Measurements from ENCODE around the gene ATXN1.
"Not testable (repeated sequence)": the region's sequence is repeated elsewhere in the genome, so short reads cannot be mapped to it uniquely, and the experiment has no call there.

ATXN1 gene

DNA sequence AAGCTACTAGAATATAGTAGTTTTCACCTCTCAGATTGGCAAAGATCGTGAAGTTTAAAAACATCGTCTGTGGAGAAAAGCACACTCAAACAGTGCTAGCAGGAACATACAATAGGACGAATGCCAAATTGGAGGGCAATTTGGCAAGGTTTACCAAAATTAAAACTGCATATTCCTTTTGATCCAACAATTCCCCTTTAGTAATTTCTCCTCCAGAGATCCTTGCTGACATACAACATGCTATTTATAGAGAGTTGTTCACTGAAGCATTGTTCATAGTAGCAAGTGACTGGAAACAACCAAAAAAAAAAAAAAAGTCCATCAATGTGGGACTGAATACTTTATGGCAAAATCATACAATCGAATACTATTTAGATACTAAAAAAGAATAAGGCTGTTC is 202.2 kb downstream of the ATXN1 start:
- no peak for DNase-seq

DNA sequence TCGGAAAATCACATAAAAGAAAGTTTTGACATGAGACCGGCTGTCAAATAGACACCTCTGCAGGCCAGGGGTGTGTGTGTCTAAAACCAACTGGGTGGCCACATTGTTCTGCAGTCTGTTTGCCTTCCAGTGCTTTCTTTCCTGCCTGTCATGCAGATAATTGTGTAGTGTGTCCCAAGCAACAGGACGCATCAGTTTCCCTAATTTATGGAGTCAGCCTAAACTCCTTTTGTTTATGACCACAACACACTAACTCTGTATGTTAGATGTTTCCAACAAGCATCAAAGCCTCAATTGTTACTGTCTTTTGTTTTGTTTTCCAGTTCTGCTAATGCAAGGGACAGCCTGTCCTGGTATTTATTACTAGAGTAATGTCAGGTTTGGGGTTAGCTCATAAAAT is 205.7 kb downstream of the ATXN1 start:
- DNase-seq: no peak

DNA sequence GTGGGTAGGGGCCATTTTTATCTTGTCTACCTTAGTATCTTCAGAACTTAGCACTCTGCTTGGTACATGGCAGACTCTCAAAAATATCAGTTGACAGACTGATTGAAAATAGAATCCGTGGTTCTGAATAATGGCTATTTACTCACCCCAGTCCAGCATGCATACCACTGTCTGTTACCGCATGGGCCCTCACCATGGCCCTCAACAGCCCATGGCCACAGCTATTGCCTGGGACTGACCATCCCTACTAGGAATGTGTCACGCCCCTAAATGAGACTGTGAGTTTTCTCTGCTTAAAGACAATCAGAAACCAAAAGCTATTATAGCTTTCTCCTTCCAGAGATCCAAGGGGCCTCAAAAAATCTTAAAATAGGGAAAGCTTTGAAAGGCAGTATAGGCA is 207.7 kb downstream of the ATXN1 start:
- DNase-seq: no peak

DNA sequence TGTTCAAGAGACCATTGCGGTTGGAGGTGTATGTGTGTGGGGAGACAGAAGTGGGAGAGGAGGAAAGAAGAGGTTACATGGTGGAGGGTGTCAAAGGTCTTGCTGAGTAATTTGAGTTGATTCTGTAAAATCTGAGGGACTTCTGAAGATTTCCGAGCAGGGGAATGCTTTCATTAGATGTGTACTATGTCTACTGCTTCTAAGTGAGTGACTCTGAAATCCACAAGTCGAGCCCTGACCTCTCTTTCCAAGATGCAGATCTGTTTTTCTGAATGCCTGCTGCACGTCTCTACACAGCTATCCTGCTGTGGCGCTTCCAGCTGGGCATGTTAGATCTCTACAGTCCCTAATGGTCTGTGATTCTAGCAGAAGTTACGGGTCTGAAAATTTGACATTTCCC is 209.8 kb downstream of the ATXN1 start:
- no peak for DNase-seq

DNA sequence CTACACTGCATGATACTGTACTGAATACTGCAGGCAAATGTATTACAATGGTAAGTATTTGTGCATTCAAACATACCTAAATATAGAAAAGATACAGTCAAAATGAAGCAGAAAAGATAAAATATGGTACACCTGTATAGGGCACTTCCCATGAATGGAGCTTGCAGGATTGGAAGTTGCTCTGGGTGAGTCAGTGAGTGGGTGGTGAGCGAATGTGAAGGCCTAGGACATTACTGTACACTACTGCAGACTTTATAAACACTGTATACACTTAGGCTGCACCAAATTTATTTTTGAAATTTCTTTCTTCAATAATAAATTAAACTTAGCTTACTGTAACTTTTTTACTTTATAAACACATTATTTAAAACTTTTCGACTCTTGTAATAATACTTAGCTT is 213.1 kb downstream of the ATXN1 start:
- no peak for DNase-seq

DNA sequence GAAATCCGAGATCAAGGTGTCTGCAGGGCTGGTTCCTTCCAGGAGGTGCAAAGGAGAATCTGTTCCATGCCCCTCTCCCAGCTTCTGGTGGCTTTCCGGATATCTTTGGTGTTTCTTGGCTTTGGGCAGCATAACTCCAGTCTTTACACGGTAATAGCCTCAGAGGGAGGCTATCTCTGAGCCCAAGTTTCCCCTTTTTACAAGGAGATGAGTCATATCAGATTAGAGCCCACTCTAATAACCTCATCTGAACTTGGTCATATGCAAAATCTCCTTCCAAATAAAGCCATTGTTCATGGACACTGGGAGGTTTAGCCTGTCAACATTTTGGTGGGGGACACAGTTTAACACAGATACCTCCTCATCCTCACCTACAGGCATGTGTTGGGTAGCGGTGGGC is 213.7 kb downstream of the ATXN1 start:
- peak; percentile 62 for DNase-seq

DNA sequence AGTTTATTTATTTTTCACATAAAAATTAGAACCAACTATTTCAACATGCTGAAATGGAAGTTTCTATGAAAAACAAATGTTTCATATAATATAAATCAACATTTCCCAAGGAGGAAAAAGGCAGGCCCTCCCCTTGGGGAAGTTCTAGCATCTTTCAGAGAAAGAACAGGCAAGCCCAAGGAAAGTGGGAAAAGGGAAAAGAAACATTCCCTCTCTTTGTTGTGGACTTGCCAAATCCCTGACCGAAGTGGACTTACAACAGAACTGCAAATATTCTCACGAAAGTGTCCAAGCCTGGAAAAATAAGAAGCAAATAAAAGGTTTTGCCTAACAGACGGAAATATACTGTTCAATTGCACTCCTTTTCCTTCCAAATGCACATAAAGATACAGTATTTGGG is 214.4 kb downstream of the ATXN1 start:
- DNase-seq: no peak

DNA sequence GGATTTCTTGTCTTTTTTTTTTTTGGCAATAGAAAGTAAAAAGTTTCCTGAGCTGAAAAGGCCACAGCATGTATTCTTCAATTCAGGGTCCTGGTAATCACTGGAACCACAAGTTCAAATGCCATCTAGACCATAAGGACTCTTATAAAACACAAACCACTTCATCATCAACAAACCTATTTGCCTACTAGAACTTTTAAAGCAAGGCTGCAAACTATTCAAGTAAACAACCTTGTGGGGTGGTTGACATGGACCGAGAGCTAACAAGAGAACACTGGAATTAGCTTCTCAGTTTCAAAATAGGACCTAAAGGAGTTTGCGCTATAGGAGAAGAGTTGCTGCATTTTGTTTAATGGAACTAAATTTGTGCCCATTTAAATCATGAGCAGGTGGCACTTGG is 215.9 kb downstream of the ATXN1 start:
- DNase-seq: no peak

DNA sequence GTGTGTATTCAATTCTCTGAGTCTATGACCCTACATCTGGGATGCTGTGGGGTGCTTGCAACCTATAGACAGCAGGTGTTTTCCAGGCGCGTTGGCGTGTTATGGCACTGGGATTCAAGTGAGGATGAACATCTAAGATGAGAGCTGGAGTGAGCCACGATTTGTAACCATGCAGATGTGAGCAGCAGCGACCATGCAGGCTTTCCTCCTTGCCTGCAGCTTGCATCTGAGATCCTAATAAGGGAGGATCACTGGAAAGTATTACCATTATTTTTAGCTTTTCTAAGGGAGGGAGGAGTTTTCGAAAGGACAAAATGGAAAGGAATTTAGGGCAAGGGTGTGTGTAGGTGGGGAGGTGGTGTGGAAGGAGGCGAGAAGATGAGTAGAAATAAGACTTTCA is 216.7 kb downstream of the ATXN1 start:
- no peak for DNase-seq

DNA sequence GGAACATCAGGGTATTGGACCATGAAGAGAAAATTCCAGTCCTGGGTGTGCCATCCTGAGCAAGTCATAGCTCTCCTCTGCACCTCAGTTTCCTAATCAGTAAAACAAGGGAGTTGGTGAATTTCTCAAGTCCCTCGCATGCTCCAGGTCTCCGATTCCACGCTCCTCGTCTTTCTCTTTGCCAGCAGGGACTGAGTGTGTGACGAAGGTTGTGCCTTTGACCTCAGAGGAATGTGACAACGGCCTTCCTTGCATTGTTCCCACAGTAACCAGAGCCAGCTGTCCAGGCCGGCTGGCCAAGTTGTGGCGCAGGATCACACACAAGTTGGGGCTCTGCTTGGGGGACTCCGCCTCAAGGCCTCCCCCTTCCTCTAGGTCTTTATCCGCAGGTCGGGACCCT is 217.3 kb downstream of the ATXN1 start:
- DNase-seq: no peak

DNA sequence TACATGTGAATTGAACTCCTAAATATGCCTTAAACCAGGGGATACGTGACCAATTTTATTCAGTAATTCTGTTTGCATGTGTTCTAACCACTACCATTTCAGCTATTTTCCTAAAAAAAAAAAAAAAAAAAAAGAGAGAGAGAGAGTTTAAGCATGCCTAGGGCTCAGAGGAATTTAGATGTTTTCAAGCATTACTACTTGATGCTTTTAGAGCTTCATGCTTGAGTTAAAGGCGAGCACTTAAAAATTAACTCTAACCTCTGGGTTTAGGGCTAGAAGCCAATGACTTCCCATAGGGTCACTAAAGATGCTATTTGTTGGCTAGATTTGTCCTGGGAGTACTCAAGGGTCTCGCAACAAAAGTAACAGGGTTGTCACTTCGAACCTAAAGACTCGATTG is 217.7 kb downstream of the ATXN1 start:
- no peak for DNase-seq

DNA sequence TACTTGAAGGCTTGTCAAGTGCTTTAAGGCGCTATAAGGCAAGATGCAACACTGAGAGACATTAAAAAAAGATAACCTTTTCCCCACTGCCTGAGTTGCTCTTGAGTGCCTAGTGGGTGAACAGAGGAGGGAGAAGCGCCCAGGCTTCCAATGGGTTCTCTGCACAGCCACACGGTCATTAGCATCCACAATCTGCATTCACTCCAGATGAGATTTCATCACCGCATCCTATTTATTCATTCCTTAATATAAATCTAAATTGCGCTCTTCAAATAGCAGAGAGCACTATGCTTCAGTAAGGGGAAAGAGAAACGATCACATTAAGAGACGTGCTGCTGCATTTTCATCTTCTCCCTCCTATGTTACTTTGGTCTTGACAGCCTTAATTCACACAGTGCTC is 219.2 kb downstream of the ATXN1 start:
- DNase-seq: no peak

DNA sequence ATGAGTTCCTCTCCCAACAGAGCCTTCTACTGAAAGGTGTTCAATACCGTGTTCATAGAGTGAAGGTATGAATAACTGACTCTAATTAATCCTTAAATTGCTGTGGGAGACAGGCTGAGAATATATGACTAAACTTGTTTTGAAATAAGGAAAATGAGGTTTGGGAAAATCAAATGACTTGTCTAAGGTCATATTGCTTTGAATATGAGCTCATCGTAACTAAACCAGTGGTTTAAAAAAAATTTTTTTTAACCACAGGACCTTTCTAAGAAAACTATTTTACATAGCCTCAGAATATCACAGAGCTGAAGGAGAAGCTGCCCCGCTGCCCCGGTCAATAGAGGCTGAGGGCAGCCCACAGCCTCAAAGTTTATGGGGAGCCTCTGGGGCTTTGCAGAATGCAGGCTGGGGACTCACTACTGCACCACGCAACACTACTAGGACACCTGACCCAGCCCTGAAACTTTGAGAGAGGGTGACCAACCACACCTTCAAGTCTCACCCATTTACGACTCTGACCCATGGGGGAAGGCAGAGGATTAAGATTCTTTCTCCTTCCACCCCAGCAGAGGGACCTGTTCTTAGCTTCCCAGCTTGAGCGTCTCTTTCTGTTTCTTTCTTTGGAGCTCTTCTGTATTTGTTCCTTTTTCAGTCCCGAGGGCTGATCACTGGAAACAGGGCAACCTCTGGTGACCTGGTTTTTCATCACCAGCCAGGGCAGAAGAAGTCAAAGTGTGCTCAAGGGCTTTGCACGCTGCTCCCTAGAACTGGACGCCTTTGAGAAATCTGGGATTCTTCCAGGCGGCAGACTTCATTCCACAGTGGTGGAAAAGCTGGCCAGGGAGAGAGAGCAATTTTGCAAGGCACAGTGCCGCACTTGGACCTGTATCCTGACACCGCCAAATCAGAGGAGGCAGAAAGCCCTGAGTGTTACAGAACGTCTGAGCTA is 220.2 kb downstream of the ATXN1 start:
- DNase-seq: no peak

DNA sequence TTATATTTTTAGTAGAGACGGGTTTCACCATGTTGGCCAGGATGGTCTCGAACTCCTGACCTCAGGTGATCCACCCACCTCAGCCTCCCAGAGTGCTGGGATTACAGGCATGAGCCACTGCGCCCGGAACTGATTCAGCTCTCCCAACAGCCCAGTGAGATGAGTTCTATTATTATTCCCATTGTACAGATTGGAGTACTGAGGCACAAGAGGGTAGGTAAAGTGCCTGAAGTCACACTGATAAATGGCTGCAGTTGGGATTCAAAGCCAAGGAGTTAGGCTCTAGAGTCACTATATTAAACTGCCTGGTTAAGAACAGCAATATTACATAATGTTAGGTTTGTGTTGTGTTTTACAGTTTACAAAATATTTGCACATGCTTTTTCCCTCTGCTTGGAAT is 220.9 kb downstream of the ATXN1 start:
- DNase-seq: not testable (repeated sequence)

DNA sequence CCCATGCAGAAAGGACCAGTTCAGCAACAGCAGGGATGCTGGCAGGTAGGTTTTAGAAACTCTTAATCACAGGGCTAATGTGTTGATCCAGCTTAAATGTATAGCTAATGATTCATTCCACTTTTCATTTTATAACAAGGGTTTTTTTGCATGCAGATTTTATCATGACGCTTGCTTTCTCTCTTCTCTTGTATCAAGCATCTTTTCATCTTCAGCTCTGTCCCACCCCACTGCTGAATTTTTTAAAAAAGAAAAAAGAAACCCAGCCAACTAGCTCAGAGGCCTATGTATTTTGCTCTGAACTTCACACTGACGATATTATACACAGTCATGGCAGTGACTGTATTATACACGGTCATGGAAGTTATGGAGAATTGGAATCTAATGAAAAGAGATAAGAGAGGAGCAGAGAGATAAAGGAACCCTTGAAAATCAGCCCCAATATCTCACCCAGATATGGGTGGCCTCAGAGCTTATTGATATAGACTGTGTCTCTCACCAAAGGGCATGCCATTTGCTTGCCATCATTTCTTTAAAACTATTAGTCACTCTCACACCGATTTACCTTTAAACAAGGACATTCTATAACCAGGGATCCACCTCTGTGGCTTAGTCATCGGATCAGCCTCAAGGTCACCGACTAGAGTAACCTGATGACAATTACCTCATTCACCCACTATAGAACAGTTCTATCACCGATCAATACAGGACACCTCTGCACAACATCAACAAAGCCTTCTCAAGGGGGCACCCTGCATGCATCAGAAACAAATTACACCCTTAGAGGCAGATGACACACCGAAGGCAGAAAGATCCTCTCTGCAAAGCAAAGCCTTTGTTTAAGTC is 222.0 kb downstream of the ATXN1 start:
- DNase-seq: no peak

DNA sequence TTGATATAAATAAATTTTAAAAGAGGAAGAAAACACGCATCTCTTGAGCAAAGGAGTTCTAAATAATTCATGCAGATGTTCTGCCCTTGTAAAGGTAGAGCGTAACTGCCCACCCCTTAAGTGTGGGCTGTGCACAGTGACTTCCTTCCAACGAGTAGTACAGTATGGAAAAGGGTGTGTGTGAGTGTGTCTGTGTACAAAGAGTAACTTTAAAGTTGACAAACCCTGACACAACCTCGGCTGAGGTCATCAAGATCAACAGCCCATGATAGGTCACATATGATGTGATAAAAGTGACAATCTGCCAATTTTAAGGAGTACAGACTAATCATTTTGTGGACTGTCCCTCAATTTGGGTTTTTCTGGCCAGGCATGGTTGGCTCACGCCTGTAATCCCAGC is 225.7 kb downstream of the ATXN1 start:
- DNase-seq: no peak

DNA sequence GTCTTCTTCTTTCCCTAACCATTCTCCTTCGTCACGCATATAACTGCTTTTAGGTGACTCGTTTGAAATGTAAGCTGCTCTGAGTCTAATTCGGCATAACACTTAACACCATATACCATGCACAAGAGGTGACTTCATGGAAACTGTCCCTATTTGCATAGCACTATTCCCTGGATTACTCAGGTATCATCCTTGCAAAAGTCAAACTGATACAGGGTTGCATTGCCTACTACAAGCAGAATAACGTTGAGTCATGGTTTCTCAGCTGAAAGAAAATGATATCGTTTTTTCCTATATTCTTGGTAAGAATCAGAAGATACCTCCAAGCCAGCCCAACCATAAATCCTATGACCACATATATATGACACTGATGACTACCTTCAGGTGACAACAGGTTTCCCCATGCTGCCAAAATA is 227.5 kb downstream of the ATXN1 start:
- no peak for DNase-seq

DNA sequence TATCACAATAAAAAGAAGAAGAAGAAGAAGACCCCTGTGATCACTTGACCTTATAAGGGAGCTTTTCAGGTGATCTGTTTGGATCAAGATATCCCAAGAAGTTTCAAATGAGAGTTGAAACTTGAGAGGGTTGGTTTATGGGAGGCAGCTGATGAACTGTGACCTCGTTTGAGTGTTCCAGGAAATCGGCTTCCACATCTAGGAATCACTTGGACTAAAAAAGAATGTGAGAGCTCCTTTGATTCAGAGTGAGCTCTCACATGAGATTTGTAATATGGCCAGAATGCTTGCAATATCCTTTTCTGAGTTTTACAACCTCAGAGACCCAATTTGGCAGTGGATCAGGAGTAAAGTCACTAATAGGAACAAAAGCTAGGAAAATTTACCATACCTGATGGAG is 228.1 kb downstream of the ATXN1 start:
- no peak for DNase-seq

DNA sequence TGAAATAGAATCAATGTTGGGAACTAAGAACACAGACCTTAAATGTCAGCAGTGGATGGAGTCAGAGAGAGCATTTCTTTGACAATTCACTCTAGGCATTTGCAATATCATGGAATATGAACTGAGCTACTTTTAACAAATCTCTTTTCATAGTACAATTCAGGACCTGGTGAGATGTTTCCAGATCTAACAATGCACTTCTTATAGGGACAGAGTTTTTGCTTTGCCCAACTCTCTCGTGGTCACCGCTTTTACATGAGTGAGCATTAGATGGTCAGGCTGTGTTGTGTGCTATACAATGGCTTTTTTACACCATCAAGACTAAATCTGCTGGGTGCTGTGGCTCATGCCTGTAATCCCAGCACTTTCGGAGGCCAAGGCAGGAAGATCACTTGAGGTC is 233.6 kb downstream of the ATXN1 start:
- DNase-seq: no peak

DNA sequence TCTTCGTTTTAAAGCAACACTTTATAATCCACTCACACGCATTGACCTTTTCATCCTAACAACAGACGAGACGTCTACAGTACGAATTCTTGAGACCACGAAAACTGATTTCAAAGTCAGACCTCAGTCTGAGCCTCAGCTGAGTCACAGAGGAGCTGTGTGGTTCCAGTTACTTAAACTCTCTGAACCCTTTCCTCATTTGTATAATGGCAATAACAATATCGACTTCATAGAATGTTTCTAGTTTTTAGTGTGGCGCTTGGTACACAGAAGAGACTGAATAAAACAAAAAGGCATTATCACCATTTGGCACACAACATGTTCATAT is 236.9 kb downstream of the ATXN1 start:
- no peak for DNase-seq

DNA sequence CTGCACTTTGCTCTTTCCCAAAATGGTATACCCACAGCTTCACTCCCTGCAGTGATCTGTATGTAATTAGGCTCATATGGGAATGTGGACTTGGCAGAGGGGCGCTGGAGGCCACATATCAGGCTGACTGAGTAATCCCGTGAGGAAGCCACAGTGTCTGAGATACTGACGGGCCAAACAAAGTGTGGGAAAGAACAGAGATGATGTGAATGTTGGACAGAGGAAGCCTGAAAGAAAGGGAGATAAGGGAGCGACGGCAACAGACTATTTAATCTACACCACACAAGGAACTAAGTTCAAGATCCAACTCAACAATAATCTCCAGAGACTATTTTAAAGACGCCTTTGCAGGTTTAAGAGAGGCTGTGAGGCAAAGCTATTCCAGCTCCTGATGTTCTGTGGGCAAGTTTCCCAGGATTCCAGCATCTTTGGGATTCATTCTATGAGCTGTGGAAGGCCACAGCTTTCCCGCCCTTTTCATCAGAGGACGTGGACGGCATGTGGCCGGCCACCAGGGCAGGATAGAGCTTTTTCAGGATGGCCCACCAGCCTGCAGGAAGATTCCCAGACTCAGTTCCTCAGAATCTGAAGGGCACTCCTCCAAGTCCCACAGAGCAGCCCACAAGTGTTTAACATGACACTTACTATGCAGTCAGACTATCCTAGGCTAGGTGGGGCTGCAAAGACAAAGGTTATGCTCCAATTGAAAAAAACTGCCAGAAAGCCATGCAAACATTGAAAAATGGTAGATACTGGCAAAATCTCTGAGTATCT is 237.5 kb downstream of the ATXN1 start:
- peak; percentile 47 for DNase-seq

DNA sequence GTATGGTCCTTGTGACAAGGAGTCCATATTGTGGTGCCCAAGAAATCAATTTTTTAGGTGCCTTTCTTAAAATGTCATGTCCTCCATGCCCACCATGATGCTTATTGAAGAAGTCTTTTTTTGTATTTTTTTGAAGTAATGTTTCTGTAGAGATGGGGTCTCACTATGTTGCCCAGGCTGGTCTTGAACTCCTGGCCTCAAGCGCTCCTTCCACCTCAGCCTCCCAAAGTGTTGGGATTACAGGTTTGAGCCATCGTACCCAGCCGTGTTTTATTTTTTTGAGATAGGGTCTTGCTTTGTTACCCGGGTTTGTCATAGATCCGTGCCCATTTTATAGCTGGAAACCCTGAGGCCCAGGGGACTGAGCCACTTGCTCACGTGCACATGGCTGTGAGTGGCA is 238.3 kb downstream of the ATXN1 start:
- no peak for DNase-seq

DNA sequence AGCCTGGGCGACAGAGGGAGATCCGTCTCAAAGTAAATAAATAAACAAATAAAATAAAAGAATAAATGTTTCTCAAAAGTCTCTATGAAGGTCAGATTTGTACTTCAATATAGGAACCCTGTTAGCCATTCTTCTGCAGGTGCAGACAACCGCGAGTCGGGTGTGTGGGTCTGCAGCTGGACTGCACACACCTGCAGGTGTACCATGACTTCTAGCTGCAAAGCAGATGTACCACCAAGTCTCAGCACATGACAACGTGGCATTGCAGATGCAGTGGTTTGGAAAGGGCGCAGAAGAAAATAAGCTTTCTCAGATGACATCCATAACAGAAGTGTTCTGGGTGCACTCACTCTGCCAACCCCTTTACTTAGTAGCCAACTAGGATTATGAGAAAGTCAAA is 239.7 kb downstream of the ATXN1 start:
- no peak for DNase-seq
